IMR-90 (cell line): Measurements from ENCODE around the gene RAB6A. TPM values are rescaled to one million over a fixed set of nuclear protein-coding genes. Genes with fewer than 3 reads are reported as not detected.

ENCODE experiments used
- ATAC-seq: fragments of 200-7000 bp; cut with Tn5 transposase; 2 replicates; pipeline ENCODE4 v1.9.1; 2020; ENCODE audit warnings: low read depth, mild to moderate bottlenecking, moderate library complexity
- BruUV-seq: library from RNA; stranded (reverse); fragments of 400-500 nt; replicated peaks from 2 replicates; lab custom pipeline; 2021; lab: Mats Ljungman, UMichigan
- CTCF ChIA-PET: fragments of 300-600 bp; formaldehyde crosslinking; extraction: SDS; loops from one replicate; lab custom pipeline; 2021; ENCODE audit warnings: antibody characterized with exemption; lab: Yijun Ruan, JAX
- POLR2A ChIA-PET: fragments of 300-600 bp; sonication (Branson Sonifier 250); formaldehyde crosslinking; loops from one replicate; lab custom pipeline; 2022; ENCODE audit warnings: antibody characterized with exemption; ENCODE audit not compliant: unreplicated experiment; lab: Charles Lee
- DNase-seq: peaks from one replicate; pipeline ENCODE4 v3.0.0; 2013
- H2AFZ ChIP-seq: replicated peaks from 2 replicates; pipeline ENCODE3; 2013; ENCODE audit warnings: low read length, mild to moderate bottlenecking; ENCODE audit not compliant: poor library complexity
- H2AK5ac ChIP-seq: 2 replicates; pipeline ENCODE4 v1.6.1; 2013; ENCODE audit warnings: low read depth, low read length, inconsistent platforms
- H2AK9ac ChIP-seq: replicated peaks from 2 replicates; pipeline ENCODE3; 2013; ENCODE audit warnings: mild to moderate bottlenecking, low read depth, low read length, moderate library complexity; ENCODE audit not compliant: poor library complexity
- H2BK120ac ChIP-seq: 2 replicates; pipeline ENCODE4 v1.6.1; 2013; ENCODE audit warnings: low read depth, low read length, inconsistent platforms
- H2BK15ac ChIP-seq: 3 replicates; pipeline ENCODE4 v1.6.1; 2013; ENCODE audit warnings: low read depth, low read length, inconsistent platforms
- H2BK20ac ChIP-seq: 2 replicates; pipeline ENCODE4 v1.6.1; 2013; ENCODE audit warnings: low read depth, mild to moderate bottlenecking, inconsistent platforms, low read length, moderate library complexity
- H2BK5ac ChIP-seq: 2 replicates; pipeline ENCODE4 v1.6.1; 2013; ENCODE audit warnings: mild to moderate bottlenecking, low read depth, low read length, inconsistent platforms; ENCODE audit not compliant: poor library complexity, severe bottlenecking
- H3K14ac ChIP-seq: replicated peaks from 2 replicates; pipeline ENCODE4 v1.6.1; 2013; ENCODE audit warnings: low read depth, low read length, inconsistent platforms
- H3K18ac ChIP-seq: 2 replicates; pipeline ENCODE4 v1.6.1; 2013; ENCODE audit warnings: low read depth, low read length, control low read depth
- H3K23ac ChIP-seq: 2 replicates; pipeline ENCODE4 v1.6.1; 2013; ENCODE audit warnings: low read depth, low read length, inconsistent platforms
- H3K27ac ChIP-seq: 2 replicates; pipeline ENCODE4 v1.5.1; 2013; ENCODE audit warnings: mild to moderate bottlenecking, control low read depth, low read length; ENCODE audit not compliant: insufficient read depth
- H3K27me3 ChIP-seq: 2 replicates; pipeline ENCODE4 v1.6.1; 2013; ENCODE audit warnings: low read length; ENCODE audit not compliant: control insufficient read depth, insufficient read depth
- H3K36me3 ChIP-seq: 2 replicates; pipeline ENCODE4 v1.6.1; 2013; ENCODE audit warnings: low read length, mixed read lengths; ENCODE audit not compliant: control insufficient read depth, insufficient read depth
- H3K4ac ChIP-seq: 2 replicates; pipeline ENCODE4 v1.6.1; 2013; ENCODE audit warnings: low read depth, low read length, inconsistent platforms
- H3K4me1 ChIP-seq: 2 replicates; pipeline ENCODE4 v1.6.1; 2013; ENCODE audit warnings: low read length, mixed read lengths; ENCODE audit not compliant: control insufficient read depth, insufficient read depth
- H3K4me2 ChIP-seq: 2 replicates; pipeline ENCODE4 v1.6.1; 2013; ENCODE audit warnings: low read depth, mild to moderate bottlenecking, control low read depth, low read length, moderate library complexity
- H3K4me3 ChIP-seq: 2 replicates; pipeline ENCODE4 v1.5.1; 2013; ENCODE audit warnings: low read depth, mild to moderate bottlenecking, control low read depth, low read length, moderate library complexity; ENCODE audit not compliant: insufficient read depth
- H3K56ac ChIP-seq: 2 replicates; pipeline ENCODE4 v1.6.1; 2013; ENCODE audit warnings: low read length, inconsistent platforms; ENCODE audit not compliant: insufficient read depth; ENCODE audit errors: extremely low read depth
- H3K79me1 ChIP-seq, 2 experiments: 2 replicates each; pipeline ENCODE4 v1.6.1; 2013; ENCODE audit warnings: low read length in 2 of 2, inconsistent platforms in 1 of 2, low read depth in 1 of 2
- H3K9ac ChIP-seq: 2 replicates; pipeline ENCODE4 v1.6.1; 2013; ENCODE audit warnings: low read depth, low read length, control low read depth
- H3K9me1 ChIP-seq: 2 replicates; pipeline ENCODE4 v1.6.1; 2013; ENCODE audit warnings: low read length, inconsistent platforms; ENCODE audit not compliant: insufficient read depth
- H3K9me3 ChIP-seq: 2 replicates; pipeline ENCODE4 v1.6.1; 2013; ENCODE audit warnings: low read length; ENCODE audit not compliant: control insufficient read depth, insufficient read depth
- H4K20me1 ChIP-seq: 2 replicates; pipeline ENCODE4 v1.6.1; 2013; ENCODE audit warnings: low read length, inconsistent platforms; ENCODE audit not compliant: insufficient read depth
- H4K5ac ChIP-seq: 2 replicates; pipeline ENCODE4 v1.6.1; 2013; ENCODE audit warnings: mild to moderate bottlenecking, low read depth, low read length, control low read depth
- H4K8ac ChIP-seq, 2 experiments: 2 replicates each; pipeline ENCODE4 v1.6.1; 2013; ENCODE audit warnings: low read depth in 2 of 2, low read length in 2 of 2, control low read depth in 1 of 2, inconsistent platforms in 1 of 2
- H4K91ac ChIP-seq: 2 replicates; pipeline ENCODE4 v1.6.1; 2013; ENCODE audit warnings: low read depth, low read length, inconsistent platforms; ENCODE audit not compliant: insufficient read depth
- CEBPB ChIP-seq: IDR thresholded peaks from 2 replicates; pipeline ENCODE4 v1.6.1; 2012; ENCODE audit warnings: low read depth, low read length, improper control_type of control experiment
- CHD1 ChIP-seq: IDR thresholded peaks from 2 replicates; pipeline ENCODE4 v1.6.1; 2012; ENCODE audit warnings: low read depth, low read length, improper control_type of control experiment
- MAZ ChIP-seq: IDR thresholded peaks from 2 replicates; pipeline ENCODE4 v1.6.1; 2012; ENCODE audit warnings: low read depth, mild to moderate bottlenecking, low read length, improper control_type of control experiment, moderate library complexity, borderline replicate concordance
- NFE2L2 ChIP-seq: fragments of 150-350 bp; IDR thresholded peaks from 2 replicates; pipeline ENCODE4 v1.6.1; 2016; ENCODE audit warnings: low read depth, mild to moderate bottlenecking, low read length
- POLR2A ChIP-seq: IDR thresholded peaks from 2 replicates; pipeline ENCODE4 v1.6.1; 2012; ENCODE audit warnings: mild to moderate bottlenecking, low read depth, low read length
- RAD21 ChIP-seq: IDR thresholded peaks from 2 replicates; pipeline ENCODE4 v1.6.1; 2012; ENCODE audit warnings: low read length, improper control_type of control experiment
- RFX5 ChIP-seq: IDR thresholded peaks from 2 replicates; pipeline ENCODE4 v1.8.0; 2012; ENCODE audit warnings: low read depth, mild to moderate bottlenecking, low read length, moderate library complexity
- SMC3 ChIP-seq: fragments of 150-350 bp; IDR thresholded peaks from 2 replicates; pipeline ENCODE4 v1.6.1; 2016; ENCODE audit warnings: low read depth, mild to moderate bottlenecking, antibody characterized with exemption, low read length, moderate library complexity
- WGBS, 2 experiments: methylation state at CpG; one replicate each; pipeline versions ENCODE4 v1.1.5 to v1.1.7; 2013; ENCODE audit warnings: missing lambda C conversion rate in 2 of 2; ENCODE audit not compliant: insufficient read length in 1 of 2; ENCODE audit errors: extremely low coverage in 2 of 2; 5-methylcytosine and 5-hydroxymethylcytosine counted together
- dilution Hi-C: fragments of 300-500 bp; cut with HindIII; formaldehyde crosslinking; loops from one replicate; pipeline ENCODE4 v1.14.3; 2018; ENCODE audit warnings: low sequenced_read_pairs; ENCODE audit not compliant: unreplicated experiment
- in situ Hi-C: fragments of 300-500 bp; cut with MboI; formaldehyde crosslinking; loops from 3 replicates; pipeline ENCODE4 v1.14.3; 2019; ENCODE audit warnings: low sequenced_read_pairs, inconsistent platforms, mixed read lengths
- intact Hi-C: fragments of 100-400 bp; cut with micrococcal nuclease; formaldehyde crosslinking; loops from 2 replicates; pipeline ENCODE4 v1.10.0; 2022
- polyA plus RNA-seq, 3 experiments: library from polyadenylated mRNA; depleted of rRNA; stranded (reverse); fragments of >200 nt; gene quantifications; 2 replicates each; pipeline ENCODE4 v1.2.3, GENCODE V29; 2012; ENCODE audit warnings: low replicate concordance in 1 of 3
- total RNA-seq: library from RNA; depleted of rRNA; stranded (reverse); fragments of >200 nt; gene quantifications from 2 replicates; pipeline ENCODE4 v1.2.3, GENCODE V29; 2012
- TF ChIP-seq, protein P1 (sequence below): fragments of 150-350 bp; IDR thresholded peaks from 2 replicates; pipeline ENCODE4 v1.6.1; 2017; ENCODE audit warnings: mild to moderate bottlenecking, antibody characterized with exemption, low read length, low read depth
- TF ChIP-seq, protein P2 (sequence below): conservative IDR thresholded peaks from 2 replicates; pipeline ENCODE4 v1.5.1; 2012; ENCODE audit warnings: mild to moderate bottlenecking, low read depth, low read length, improper control_type of control experiment
- TF ChIP-seq, protein P3 (sequence below): fragments of 150-350 bp; IDR thresholded peaks from 2 replicates; pipeline ENCODE4 v1.6.1; 2016; ENCODE audit warnings: low read depth, mild to moderate bottlenecking, low read length, moderate library complexity, borderline replicate concordance

The RAB6A gene
- total and polyA plus RNA-seq, 2 of the 4 experiments (the other 2 are of a cell fraction), result 65.5 to 81.0 TPM

DNA sequence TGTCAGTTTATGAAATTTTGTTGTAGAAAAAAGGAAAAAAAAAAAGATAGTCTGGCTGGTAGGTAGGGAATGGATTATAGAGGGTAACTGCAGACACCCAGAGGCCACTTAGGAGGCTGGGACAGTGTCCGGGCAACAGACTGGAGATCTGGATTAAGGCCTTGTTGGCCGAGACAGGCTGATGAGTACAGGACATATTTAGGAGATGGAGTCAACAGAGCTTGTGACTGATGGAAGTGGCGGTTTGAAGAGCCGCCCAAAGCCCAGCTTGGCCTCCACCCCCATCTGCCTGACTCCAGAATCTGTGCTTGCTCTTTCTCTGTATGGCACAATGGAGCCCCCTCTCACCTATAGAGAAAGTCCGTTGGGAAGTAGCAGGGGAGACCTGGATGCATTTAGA lies 106.9 kb downstream of the RAB6A start:
- H3K14ac ChIP-seq, result no peak overlapping the region
- H3K36me3 ChIP-seq, result no peaks in the 10 kb centered on the region
- in situ Hi-C loops (no loop called here), dilution Hi-C loops (no loop called here), intact Hi-C loops (no loop called here)
- H2AK5ac ChIP-seq, result no peak overlapping the region
- 100% methylated on average over 1 of the region's 5 CpGs; no CpG with 5 or more reads in 1 of the 2 experiments for WGBS, 2 experiments
- no peak overlapping the region for H3K56ac ChIP-seq
- peaks cover 5% of the 10 kb centered on the region for H3K9me1 ChIP-seq
- DNase-seq (no peak), ATAC-seq (no peak)
- H3K4me2 ChIP-seq, result no peak overlapping the region
- no peak overlapping the region for H2BK20ac ChIP-seq
- no peak overlapping the region for H4K8ac ChIP-seq
- no peaks in the 10 kb centered on the region for H4K20me1 ChIP-seq
- H2BK5ac ChIP-seq, result no peak overlapping the region
- no peak overlapping the region for H3K4ac ChIP-seq
- H4K91ac ChIP-seq, result no peak overlapping the region
- CTCF ChIA-PET, result interaction anchor here (1.4 kb wide), 1 partner anchor 28 kb away, joined by 4 read pairs; no protein-coding TSS in a partner anchor
- TF ChIP-seq RAD21, result no peak
- TF ChIP-seq, protein P1, sequence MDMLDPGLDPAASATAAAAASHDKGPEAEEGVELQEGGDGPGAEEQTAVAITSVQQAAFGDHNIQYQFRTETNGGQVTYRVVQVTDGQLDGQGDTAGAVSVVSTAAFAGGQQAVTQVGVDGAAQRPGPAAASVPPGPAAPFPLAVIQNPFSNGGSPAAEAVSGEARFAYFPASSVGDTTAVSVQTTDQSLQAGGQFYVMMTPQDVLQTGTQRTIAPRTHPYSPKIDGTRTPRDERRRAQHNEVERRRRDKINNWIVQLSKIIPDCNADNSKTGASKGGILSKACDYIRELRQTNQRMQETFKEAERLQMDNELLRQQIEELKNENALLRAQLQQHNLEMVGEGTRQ, result no peak
- TF ChIP-seq NFE2L2, result no peak
- TF ChIP-seq CHD1, result no peak
- TF ChIP-seq CEBPB, result no peak
- TF ChIP-seq SMC3, result no peak
- no peak for TF ChIP-seq MAZ
- TF ChIP-seq POLR2A, result no peak
- TF ChIP-seq, protein P2, sequence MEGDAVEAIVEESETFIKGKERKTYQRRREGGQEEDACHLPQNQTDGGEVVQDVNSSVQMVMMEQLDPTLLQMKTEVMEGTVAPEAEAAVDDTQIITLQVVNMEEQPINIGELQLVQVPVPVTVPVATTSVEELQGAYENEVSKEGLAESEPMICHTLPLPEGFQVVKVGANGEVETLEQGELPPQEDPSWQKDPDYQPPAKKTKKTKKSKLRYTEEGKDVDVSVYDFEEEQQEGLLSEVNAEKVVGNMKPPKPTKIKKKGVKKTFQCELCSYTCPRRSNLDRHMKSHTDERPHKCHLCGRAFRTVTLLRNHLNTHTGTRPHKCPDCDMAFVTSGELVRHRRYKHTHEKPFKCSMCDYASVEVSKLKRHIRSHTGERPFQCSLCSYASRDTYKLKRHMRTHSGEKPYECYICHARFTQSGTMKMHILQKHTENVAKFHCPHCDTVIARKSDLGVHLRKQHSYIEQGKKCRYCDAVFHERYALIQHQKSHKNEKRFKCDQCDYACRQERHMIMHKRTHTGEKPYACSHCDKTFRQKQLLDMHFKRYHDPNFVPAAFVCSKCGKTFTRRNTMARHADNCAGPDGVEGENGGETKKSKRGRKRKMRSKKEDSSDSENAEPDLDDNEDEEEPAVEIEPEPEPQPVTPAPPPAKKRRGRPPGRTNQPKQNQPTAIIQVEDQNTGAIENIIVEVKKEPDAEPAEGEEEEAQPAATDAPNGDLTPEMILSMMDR, result no peak
- no peak for TF ChIP-seq RFX5
- TF ChIP-seq, protein P3, sequence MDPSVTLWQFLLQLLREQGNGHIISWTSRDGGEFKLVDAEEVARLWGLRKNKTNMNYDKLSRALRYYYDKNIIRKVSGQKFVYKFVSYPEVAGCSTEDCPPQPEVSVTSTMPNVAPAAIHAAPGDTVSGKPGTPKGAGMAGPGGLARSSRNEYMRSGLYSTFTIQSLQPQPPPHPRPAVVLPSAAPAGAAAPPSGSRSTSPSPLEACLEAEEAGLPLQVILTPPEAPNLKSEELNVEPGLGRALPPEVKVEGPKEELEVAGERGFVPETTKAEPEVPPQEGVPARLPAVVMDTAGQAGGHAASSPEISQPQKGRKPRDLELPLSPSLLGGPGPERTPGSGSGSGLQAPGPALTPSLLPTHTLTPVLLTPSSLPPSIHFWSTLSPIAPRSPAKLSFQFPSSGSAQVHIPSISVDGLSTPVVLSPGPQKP, result no peak
- no peaks in the 10 kb centered on the region for H3K4me1 ChIP-seq
- H3K18ac ChIP-seq, result no peak overlapping the region
- peaks cover 13% of the 10 kb centered on the region; the same call in 1 of the 2 replicates for H3K27me3 ChIP-seq
- no peak overlapping the region for H3K23ac ChIP-seq
- no peak overlapping the region for H2BK120ac ChIP-seq
- H3K79me1 ChIP-seq, result no peaks in the 10 kb centered on the region
- no TSS peak for BruUV-seq
- no peak overlapping the region for H3K27ac ChIP-seq
- no peak overlapping the region for H3K4me3 ChIP-seq
- no peak overlapping the region for H2AK9ac ChIP-seq
- POLR2A ChIA-PET, result no interaction called here
- no peaks in the 10 kb centered on the region for H3K9me3 ChIP-seq
- no peak overlapping the region for H2AFZ ChIP-seq
- no peak overlapping the region for H4K5ac ChIP-seq
- H3K9ac ChIP-seq, result no peak overlapping the region
- H2BK15ac ChIP-seq, result no peak overlapping the region
